Measurements from ENCODE around the gene PTCHD1.

PTCHD1 gene

DNA sequence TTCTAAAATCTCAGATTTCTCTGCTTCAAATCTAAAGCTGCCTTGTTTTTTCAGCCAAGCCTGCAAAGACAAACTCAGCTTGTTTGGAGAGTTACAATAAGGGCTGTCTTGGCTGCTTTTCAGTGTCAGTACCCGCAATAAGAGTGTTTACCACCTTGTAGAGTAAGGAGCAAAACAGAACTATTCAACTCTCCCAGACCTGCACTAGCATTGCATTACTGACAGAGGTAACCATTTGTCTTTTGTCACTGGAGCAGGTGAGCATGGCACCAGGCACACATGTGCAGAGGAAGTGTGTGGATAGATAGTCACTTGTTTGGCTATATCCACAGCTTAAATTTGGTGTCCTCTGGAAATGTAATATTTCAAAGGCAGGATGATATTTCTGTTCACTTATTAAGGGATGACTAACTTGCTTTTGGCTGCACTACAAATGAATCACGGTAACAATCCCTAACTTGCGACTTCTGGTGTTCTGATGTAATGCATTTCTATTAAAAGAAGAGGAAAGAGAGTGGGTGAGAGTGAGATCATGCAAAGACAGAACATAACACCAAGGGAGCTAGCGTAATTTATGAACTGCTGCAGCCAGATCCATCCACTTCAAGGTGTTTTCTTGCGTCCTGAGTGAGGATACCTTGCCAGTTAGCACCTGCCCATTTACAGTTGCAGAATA lies 38.6 kb downstream of the PTCHD1 start:
- TF ChIP-seq GATA2 (IDR thresholded peaks at IDR 0.05; ENCODE audit: low read depth, low read length) (no peak), GATA3 (IDR thresholded peaks at IDR 0.05; ENCODE audit: low read depth, low read length) (no peak)

DNA sequence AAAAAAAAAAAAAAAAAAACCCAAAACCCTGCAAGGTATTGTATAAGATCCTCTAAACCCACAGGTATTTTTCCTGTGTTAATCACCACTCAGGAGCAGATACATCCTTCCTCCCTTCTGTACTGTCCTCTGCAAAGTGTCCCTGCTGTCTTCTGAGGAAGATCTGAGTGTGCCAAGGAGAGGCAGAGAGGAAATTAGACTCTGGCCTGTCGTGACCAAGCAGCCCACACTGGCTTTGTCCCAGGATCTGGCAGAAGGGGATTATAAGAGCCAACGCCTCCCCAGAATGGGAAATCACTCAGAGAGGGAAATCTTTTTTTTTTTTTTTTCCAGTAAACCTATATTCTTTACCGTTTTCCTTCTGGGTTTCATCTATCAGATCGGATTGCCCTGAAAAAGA lies 39.6 kb downstream of the PTCHD1 start:
- TF ChIP-seq GATA3 (IDR thresholded peaks at IDR 0.05; ENCODE audit: low read depth, low read length) (no peak), GATA2 (IDR thresholded peaks at IDR 0.05; ENCODE audit: low read depth, low read length) (no peak)

GRCh38 chrX:23376581-23376980 lies 41.9 kb downstream of the PTCHD1 start:
- TF ChIP-seq GATA2 (IDR thresholded peaks at IDR 0.05; ENCODE audit: low read depth, low read length): no peak
- TF ChIP-seq GATA3 (IDR thresholded peaks at IDR 0.05; ENCODE audit: low read depth, low read length): no peak

GRCh38 chrX:23380581-23380980 lies 45.9 kb downstream of the PTCHD1 start:
- TF ChIP-seq GATA2 (IDR thresholded peaks at IDR 0.05; ENCODE audit: low read depth, low read length) (no peak), GATA3 (IDR thresholded peaks at IDR 0.05; ENCODE audit: low read depth, low read length) (no peak)

- TF ChIP-seq GATA2 (IDR thresholded peaks at IDR 0.05; ENCODE audit: low read depth, low read length) (no peak), GATA3 (IDR thresholded peaks at IDR 0.05; ENCODE audit: low read depth, low read length) (no peak)
Measured at GRCh38 chrX:23381099-23382087, 46.7 kb downstream of the PTCHD1 start.

- TF ChIP-seq GATA3 (IDR thresholded peaks at IDR 0.05; ENCODE audit: low read depth, low read length) (no peak), GATA2 (IDR thresholded peaks at IDR 0.05; ENCODE audit: low read depth, low read length) (no peak)
Measured at GRCh38 chrX:23382572-23382971, 47.9 kb downstream of the PTCHD1 start.

DNA sequence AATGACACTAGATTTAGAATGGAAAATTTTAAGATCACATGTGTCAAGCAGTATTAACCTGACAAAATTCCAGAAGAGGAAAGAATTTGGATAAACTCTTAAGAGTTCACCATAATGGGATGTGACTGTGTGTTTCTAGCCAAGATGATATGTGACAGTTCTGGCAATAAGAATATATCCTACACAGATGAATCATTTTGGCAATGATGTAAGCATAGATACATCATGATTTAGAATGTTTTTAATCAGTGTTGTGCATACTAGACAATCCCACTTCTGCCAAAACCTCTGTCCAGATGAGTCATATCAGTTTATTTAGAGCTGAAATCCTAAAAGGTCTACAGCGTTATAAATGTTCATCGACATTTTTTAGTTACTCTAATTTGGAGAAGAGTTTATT lies 48.8 kb downstream of the PTCHD1 start:
- TF ChIP-seq GATA3 (IDR thresholded peaks at IDR 0.05; ENCODE audit: low read depth, low read length): no peak
- no peak for TF ChIP-seq GATA2 (IDR thresholded peaks at IDR 0.05; ENCODE audit: low read depth, low read length)

DNA sequence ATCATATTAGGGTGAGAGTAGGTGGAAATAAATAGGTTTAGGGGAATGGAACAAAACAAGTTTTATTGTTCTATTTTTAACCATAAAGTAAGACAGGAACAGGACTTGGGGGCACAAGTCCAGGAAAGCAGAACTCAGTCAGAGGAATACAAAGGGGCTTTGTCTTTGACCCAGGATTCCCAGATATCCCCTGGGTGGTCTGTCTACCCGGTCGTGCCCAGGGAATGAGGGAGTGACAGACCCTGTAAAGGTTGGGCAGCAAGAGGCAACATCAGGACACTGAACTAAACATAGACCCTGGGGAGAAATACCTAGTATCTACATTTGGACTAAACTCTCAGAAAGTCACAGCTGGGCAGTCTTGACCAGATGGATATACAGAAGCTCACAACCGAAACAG lies 50.6 kb downstream of the PTCHD1 start:
- TF ChIP-seq GATA2 (IDR thresholded peaks at IDR 0.05; ENCODE audit: low read depth, low read length) (no peak), GATA3 (IDR thresholded peaks at IDR 0.05; ENCODE audit: low read depth, low read length) (no peak)

DNA sequence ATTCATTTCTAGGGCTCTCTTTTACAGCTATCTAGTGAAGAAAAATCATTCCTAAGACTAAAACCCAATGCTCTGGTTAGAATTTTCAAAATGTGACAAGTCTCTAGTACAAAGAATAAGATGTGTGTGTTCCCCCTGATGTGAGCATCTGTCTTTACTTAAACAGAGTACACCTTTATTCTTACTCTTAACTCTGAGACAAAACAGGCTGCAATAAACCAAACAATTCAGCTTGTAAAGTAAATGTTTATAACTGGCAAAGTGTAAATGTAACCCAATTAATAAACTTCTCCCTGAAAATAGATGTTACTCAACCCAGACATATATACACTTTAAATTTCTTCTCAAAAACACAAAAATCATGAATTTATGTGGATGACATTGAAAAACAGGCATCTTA lies 51.6 kb downstream of the PTCHD1 start:
- TF ChIP-seq GATA2 (IDR thresholded peaks at IDR 0.05; ENCODE audit: low read depth, low read length) (no peak), GATA3 (IDR thresholded peaks at IDR 0.05; ENCODE audit: low read depth, low read length) (no peak)

DNA sequence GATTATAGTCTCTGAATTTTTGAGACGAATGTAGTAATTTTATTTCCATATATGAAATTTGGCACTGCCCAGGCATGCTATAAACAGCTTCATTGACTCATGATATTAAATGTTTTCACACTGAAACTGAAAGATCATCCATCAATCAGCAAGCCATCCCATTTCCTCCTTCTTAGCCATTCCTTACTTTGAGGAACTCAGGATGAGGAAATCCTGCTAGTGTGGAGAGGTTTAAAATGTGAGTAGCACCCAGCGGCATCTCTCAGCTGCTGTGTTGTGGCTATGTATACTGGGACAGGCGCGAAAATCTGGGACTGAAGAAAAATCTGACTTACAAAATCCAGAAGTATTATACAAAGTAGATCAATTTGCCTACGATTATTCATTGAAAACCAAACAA lies 52.1 kb downstream of the PTCHD1 start:
- TF ChIP-seq GATA2 (IDR thresholded peaks at IDR 0.05; ENCODE audit: low read depth, low read length) (no peak), GATA3 (IDR thresholded peaks at IDR 0.05; ENCODE audit: low read depth, low read length) (no peak)

DNA sequence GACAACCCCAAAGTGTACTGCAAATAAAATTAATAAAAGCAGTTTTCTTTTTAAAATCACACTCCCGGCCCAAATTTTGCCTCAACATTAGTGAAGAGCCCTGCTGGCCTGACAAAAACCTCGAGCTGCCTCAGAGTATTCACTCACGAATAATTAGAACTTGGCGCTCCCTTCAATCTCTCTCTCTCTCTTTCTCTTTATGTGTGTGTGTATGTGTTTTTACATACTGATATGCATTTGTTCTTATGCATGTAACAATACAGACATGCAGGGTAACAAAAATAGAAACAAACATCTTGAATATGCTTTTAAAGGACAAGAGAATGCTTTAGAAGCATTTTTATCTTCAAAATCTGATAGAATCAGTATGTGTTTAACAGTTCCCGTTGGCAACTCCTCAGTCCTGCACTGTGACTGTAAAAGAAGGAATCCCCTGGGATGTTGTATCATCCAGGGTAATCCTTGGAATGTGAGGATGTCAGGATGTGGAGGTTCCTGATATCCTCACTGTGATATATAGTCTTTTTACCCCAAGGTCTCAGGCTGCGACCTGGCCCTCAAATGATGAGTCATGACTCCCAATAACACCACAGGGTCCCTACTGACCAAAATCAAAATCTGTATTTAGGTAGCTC lies 53.0 kb downstream of the PTCHD1 start:
- TF ChIP-seq GATA3 (IDR thresholded peaks at IDR 0.05; ENCODE audit: low read depth, low read length) (no peak), GATA2 (IDR thresholded peaks at IDR 0.05; ENCODE audit: low read depth, low read length) (no peak)

DNA sequence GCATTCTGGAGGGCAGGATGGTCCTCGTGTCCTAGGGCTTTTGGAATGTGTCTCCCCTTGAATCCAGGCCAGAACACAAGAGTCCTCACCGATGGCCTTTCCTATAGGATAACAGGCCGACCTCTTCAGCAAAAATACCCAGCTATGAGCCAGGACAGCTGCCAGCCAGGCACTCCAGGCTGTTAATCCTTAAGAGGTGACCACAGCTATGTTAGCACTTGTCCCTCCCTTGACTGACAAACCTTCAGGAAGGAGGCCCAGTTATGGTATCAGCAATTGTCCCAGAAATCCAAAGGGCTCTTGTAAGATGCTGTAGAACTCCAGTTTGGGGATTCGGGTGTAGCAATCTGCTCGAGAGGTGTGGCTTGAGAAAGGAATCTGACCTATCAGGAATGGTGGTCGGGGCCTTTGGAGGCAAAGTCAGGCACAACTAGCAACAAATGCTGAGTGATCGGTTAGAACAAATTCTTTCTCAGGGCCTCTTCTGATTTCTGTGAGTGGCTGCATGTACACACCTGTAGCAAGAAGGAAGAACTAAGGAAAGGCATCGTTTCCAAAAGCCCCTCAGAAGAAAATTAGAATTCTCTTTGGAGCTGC lies 54.6 kb downstream of the PTCHD1 start:
- TF ChIP-seq GATA3 (IDR thresholded peaks at IDR 0.05; ENCODE audit: low read depth, low read length) (no peak), GATA2 (IDR thresholded peaks at IDR 0.05; ENCODE audit: low read depth, low read length) (no peak)

DNA sequence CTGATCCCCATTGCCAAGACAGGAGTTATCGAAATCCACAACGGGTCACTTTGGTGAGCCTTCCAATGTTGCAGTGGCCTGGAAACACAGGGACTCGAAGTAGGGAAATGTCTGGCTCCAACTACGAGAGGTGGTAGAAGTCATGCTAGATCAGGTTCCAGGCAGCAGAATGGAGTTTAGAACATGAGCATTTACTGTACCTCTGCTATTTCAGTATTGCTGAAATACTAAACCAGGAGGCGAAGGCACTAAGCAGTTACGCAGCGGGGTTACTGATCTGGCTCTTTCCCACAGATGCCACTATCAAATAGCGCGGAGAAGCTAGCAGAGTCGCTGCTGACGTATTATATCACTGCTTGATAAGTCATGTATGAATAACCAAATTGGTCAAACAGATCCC lies 56.3 kb downstream of the PTCHD1 start:
- TF ChIP-seq GATA3 (IDR thresholded peaks at IDR 0.05; ENCODE audit: low read depth, low read length) (no peak), GATA2 (IDR thresholded peaks at IDR 0.05; ENCODE audit: low read depth, low read length) (no peak)

DNA sequence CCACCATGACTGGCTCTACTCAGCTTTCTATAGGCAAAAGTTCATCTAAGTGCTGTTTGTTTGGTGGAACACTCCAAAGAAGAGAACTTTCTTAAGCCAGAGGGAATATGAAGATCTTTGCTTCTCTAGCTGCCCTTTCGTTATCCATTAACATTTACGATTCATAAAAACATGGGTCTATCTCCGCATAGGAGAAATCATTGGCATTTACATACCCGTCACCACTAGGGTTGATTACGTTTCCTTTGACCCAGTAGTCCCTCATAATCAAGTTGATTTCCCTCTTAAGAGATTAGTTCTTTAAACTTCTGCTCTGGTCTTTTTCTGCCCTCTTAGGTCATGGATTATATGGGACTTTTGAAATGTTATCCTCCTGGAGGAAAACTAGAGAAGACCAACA lies 57.5 kb downstream of the PTCHD1 start:
- TF ChIP-seq GATA3 (IDR thresholded peaks at IDR 0.05; ENCODE audit: low read depth, low read length): no peak
- no peak for TF ChIP-seq GATA2 (IDR thresholded peaks at IDR 0.05; ENCODE audit: low read depth, low read length)
